SK-N-MC (cell line): ENCODE measurements around the gene SH3PXD2B.

Experiments
- EZH2 ChIP-seq: fragments of 200-600 bp; sonication (generic); IDR thresholded peaks from one replicate; pipeline ENCODE4 v1.6.1; 2017; ENCODE audit warnings: antibody characterized with exemption
- FOXP2 ChIP-seq: optimal IDR thresholded peaks from 2 replicates; pipeline ENCODE3; 2011; ENCODE audit warnings: mild to moderate bottlenecking, moderate library complexity; ENCODE audit not compliant: insufficient read depth; ENCODE audit errors: extremely low read length, control extremely low read depth
- POLR2AphosphoS5 ChIP-seq: IDR thresholded peaks from 2 replicates; pipeline ENCODE4 v1.6.1; 2012; ENCODE audit warnings: mild to moderate bottlenecking, low read depth, low read length, borderline replicate concordance

- TF ChIP-seq POLR2AphosphoS5 (no peak), EZH2 (no peak), FOXP2 (no peak)
Measured at GRCh38 chr5:172425402-172425801, 28.9 kb downstream of the SH3PXD2B start.
